HepG2 (cell line): Measurements from ENCODE around the gene MYADML2. TPM values are rescaled to one million over a fixed set of nuclear protein-coding genes. Genes with fewer than 3 reads are reported as not detected.

Experiments used
- CAMTA2 ChIP-seq: sonication (generic); formaldehyde crosslinking; IDR thresholded peaks from 2 replicates; pipeline ENCODE4 v1.4.0; 2020; ENCODE audit warnings: mild to moderate bottlenecking, missing genetic modification reagents, borderline replicate concordance
- FOXK1 ChIP-seq: sonication (generic); formaldehyde crosslinking; IDR thresholded peaks from 2 replicates; pipeline ENCODE4 v1.4.0; 2020; ENCODE audit warnings: low read depth, missing genetic modification reagents, borderline replicate concordance
- MBNL3 ChIP-seq: fragments of 250-450 bp; sonication (Bioruptor Pico); conservative IDR thresholded peaks from 2 replicates; pipeline ENCODE4 v1.8.0; 2022; ENCODE audit warnings: mild to moderate bottlenecking, inconsistent platforms
- MTA3 ChIP-seq: sonication (generic); formaldehyde crosslinking; IDR thresholded peaks from 2 replicates; pipeline ENCODE4 v1.4.0; 2020; ENCODE audit warnings: missing genetic modification reagents
- NCOA2 ChIP-seq: sonication (generic); formaldehyde crosslinking; IDR thresholded peaks from 2 replicates; pipeline ENCODE4 v1.8.0; 2022; ENCODE audit warnings: inconsistent platforms
- NFE2 ChIP-seq: sonication (generic); formaldehyde crosslinking; IDR thresholded peaks from 2 replicates; pipeline ENCODE4 v1.4.0; 2020; ENCODE audit warnings: missing genetic modification reagents
- SP2 ChIP-seq: sonication (generic); formaldehyde crosslinking; IDR thresholded peaks from 2 replicates; pipeline ENCODE4 v1.5.1; 2020; ENCODE audit warnings: mild to moderate bottlenecking, missing genetic modification reagents
- YEATS4 ChIP-seq: sonication (generic); formaldehyde crosslinking; IDR thresholded peaks from 2 replicates; pipeline ENCODE4 v1.4.0; 2020; ENCODE audit warnings: missing genetic modification reagents, borderline replicate concordance
- ZBTB21 ChIP-seq: sonication (generic); formaldehyde crosslinking; IDR thresholded peaks from 2 replicates; pipeline ENCODE4 v1.4.0; 2020; ENCODE audit warnings: missing genetic modification reagents
- ZFP36L2 ChIP-seq: sonication (generic); formaldehyde crosslinking; IDR thresholded peaks from 2 replicates; pipeline ENCODE4 v1.4.0; 2020; ENCODE audit warnings: missing genetic modification reagents
- ZNF136 ChIP-seq: sonication (generic); formaldehyde crosslinking; IDR thresholded peaks from 2 replicates; pipeline ENCODE4 v1.8.1; 2022; ENCODE audit warnings: low read depth, mild to moderate bottlenecking, moderate library complexity, missing genetic modification reagents
- ZNF496 ChIP-seq: sonication (generic); formaldehyde crosslinking; IDR thresholded peaks from 2 replicates; pipeline ENCODE4 v1.8.1; 2023; ENCODE audit warnings: mild to moderate bottlenecking, moderate library complexity, missing genetic modification reagents; ENCODE audit not compliant: insufficient replicate concordance
- polyA plus RNA-seq, 8 experiments: library from polyadenylated mRNA; depleted of rRNA in 3 of 8; stranded (reverse) in 7 of 8; unstranded in 1 of 8; fragments of >200 nt; fragmentation: Illumina TruSeq in 4 of 8; extraction: Trizol in 4 of 8; gene quantifications; 2 replicates each; pipeline versions ENCODE4 v1.2.1 to v1.2.3, GENCODE V29; 2011 to 2016; ENCODE audit warnings: low read depth in 4 of 8, missing spikeins in 1 of 8, mixed read lengths in 1 of 8; ENCODE audit not compliant: insufficient read depth in 1 of 8
- total RNA-seq, 5 experiments: library from RNA; depleted of rRNA; stranded (reverse); fragments of >200 nt; fragmentation: Illumina TruSeq; extraction: Trizol; gene quantifications; 2 replicates each; pipeline ENCODE4 v1.2.3, GENCODE V29; 2016; ENCODE audit warnings: low read depth in 1 of 5
- TF ChIP-seq, protein P1 (sequence below): sonication (generic); formaldehyde crosslinking; IDR thresholded peaks from 2 replicates; pipeline ENCODE4 v1.5.1; 2020; ENCODE audit warnings: mild to moderate bottlenecking, missing genetic modification reagents, borderline replicate concordance
- TF ChIP-seq, protein P2 (sequence below): sonication (generic); formaldehyde crosslinking; IDR thresholded peaks from 2 replicates; pipeline ENCODE4 v1.5.1; 2020; ENCODE audit warnings: missing genetic modification reagents, mild to moderate bottlenecking, borderline replicate concordance
- TF ChIP-seq, protein P3 (sequence below): sonication (generic); formaldehyde crosslinking; IDR thresholded peaks from 2 replicates; pipeline ENCODE4 v1.5.0; 2020; ENCODE audit warnings: missing genetic modification reagents
- TF ChIP-seq, protein P4 (sequence below): IDR thresholded peaks from 2 replicates; pipeline ENCODE4 v1.6.1; 2016; ENCODE audit warnings: mild to moderate bottlenecking
- TF ChIP-seq, protein P5 (sequence below): sonication (generic); formaldehyde crosslinking; IDR thresholded peaks from 2 replicates; pipeline ENCODE4 v1.5.0; 2020; ENCODE audit warnings: mild to moderate bottlenecking, missing genetic modification reagents, borderline replicate concordance

MYADML2 gene
- total and polyA plus RNA-seq, 2 of the 13 experiments (the other 11 are each of a cell fraction or from before 2014, with no cell fraction given): not detected

DNA sequence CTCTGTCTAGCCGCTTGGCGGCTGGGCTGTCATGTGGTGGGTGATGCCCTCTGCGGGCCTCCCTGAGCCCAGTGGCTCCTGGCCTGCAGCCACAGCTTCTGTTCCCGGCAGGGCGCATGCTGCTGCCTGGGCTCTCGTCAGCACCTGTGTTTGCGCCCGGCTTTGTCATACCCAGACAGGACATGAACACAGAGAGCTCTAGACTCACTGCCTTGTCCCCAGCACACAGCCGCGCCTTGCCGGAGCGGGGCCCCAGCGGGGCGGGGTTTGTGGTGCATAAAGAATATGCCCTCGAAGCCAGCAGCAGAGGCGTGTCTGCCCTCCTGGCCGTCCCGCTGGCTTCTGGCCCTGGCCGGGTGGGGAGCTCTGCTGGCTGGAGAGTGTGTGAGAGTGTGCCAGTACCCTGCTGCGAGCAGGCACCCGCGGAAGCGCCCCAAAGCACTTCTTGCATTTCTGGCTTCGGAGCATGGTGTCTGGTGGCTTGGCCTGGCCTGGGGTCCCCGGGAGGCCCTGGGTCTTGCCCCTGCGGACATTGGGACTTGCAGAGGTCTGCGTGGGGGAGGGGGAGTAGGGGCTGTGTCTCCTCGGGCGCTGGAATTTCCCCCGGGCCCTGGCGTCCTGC lies 44.8 kb upstream of the MYADML2 start (continued):
- TF ChIP-seq, protein P1, sequence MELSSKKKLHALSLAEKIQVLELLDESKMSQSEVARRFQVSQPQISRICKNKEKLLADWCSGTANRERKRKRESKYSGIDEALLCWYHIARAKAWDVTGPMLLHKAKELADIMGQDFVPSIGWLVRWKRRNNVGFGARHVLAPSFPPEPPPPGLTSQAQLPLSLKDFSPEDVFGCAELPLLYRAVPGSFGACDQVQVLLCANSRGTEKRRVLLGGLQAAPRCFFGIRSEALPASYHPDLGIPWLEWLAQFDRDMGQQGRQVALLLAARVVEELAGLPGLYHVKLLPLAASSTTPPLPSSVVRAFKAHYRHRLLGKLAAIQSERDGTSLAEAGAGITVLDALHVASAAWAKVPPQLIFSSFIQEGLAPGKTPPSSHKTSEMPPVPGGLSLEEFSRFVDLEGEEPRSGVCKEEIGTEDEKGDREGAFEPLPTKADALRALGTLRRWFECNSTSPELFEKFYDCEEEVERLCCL (CRISPR knock-in tag): no peak
- TF ChIP-seq NCOA2 (CRISPR knock-in tag) (peak; percentile 78), YEATS4 (peak; percentile 89), ZNF496 (CRISPR knock-in tag) (no peak), NFE2 (CRISPR knock-in tag) (no peak), MBNL3 (CRISPR knock-in tag) (no peak), SP2 (CRISPR knock-in tag) (no peak), ZFP36L2 (CRISPR knock-in tag) (peak; percentile 41), ZBTB21 (CRISPR knock-in tag) (peak; percentile 49; the same call in 1 of the 2 replicates), CAMTA2 (CRISPR knock-in tag) (no peak), MTA3 (CRISPR knock-in tag) (no peak), ZNF136 (CRISPR knock-in tag) (0 out of 2 replicates have a peak, but pooled peaks have one; percentile 75), FOXK1 (CRISPR knock-in tag) (peak; percentile 83)
- TF ChIP-seq, protein P2, sequence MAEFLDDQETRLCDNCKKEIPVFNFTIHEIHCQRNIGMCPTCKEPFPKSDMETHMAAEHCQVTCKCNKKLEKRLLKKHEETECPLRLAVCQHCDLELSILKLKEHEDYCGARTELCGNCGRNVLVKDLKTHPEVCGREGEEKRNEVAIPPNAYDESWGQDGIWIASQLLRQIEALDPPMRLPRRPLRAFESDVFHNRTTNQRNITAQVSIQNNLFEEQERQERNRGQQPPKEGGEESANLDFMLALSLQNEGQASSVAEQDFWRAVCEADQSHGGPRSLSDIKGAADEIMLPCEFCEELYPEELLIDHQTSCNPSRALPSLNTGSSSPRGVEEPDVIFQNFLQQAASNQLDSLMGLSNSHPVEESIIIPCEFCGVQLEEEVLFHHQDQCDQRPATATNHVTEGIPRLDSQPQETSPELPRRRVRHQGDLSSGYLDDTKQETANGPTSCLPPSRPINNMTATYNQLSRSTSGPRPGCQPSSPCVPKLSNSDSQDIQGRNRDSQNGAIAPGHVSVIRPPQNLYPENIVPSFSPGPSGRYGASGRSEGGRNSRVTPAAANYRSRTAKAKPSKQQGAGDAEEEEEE (CRISPR knock-in tag): no peak
- TF ChIP-seq, protein P3, sequence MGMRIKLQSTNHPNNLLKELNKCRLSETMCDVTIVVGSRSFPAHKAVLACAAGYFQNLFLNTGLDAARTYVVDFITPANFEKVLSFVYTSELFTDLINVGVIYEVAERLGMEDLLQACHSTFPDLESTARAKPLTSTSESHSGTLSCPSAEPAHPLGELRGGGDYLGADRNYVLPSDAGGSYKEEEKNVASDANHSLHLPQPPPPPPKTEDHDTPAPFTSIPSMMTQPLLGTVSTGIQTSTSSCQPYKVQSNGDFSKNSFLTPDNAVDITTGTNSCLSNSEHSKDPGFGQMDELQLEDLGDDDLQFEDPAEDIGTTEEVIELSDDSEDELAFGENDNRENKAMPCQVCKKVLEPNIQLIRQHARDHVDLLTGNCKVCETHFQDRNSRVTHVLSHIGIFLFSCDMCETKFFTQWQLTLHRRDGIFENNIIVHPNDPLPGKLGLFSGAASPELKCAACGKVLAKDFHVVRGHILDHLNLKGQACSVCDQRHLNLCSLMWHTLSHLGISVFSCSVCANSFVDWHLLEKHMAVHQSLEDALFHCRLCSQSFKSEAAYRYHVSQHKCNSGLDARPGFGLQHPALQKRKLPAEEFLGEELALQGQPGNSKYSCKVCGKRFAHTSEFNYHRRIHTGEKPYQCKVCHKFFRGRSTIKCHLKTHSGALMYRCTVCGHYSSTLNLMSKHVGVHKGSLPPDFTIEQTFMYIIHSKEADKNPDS (CRISPR knock-in tag): peak; percentile 90; the same call in 1 of the 2 replicates
- TF ChIP-seq, protein P4, sequence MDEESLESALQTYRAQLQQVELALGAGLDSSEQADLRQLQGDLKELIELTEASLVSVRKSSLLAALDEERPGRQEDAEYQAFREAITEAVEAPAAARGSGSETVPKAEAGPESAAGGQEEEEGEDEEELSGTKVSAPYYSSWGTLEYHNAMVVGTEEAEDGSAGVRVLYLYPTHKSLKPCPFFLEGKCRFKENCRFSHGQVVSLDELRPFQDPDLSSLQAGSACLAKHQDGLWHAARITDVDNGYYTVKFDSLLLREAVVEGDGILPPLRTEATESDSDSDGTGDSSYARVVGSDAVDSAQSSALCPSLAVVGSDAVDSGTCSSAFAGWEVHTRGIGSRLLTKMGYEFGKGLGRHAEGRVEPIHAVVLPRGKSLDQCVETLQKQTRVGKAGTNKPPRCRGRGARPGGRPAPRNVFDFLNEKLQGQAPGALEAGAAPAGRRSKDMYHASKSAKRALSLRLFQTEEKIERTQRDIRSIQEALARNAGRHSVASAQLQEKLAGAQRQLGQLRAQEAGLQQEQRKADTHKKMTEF (CRISPR knock-in tag): peak; percentile 97
- TF ChIP-seq, protein P5, sequence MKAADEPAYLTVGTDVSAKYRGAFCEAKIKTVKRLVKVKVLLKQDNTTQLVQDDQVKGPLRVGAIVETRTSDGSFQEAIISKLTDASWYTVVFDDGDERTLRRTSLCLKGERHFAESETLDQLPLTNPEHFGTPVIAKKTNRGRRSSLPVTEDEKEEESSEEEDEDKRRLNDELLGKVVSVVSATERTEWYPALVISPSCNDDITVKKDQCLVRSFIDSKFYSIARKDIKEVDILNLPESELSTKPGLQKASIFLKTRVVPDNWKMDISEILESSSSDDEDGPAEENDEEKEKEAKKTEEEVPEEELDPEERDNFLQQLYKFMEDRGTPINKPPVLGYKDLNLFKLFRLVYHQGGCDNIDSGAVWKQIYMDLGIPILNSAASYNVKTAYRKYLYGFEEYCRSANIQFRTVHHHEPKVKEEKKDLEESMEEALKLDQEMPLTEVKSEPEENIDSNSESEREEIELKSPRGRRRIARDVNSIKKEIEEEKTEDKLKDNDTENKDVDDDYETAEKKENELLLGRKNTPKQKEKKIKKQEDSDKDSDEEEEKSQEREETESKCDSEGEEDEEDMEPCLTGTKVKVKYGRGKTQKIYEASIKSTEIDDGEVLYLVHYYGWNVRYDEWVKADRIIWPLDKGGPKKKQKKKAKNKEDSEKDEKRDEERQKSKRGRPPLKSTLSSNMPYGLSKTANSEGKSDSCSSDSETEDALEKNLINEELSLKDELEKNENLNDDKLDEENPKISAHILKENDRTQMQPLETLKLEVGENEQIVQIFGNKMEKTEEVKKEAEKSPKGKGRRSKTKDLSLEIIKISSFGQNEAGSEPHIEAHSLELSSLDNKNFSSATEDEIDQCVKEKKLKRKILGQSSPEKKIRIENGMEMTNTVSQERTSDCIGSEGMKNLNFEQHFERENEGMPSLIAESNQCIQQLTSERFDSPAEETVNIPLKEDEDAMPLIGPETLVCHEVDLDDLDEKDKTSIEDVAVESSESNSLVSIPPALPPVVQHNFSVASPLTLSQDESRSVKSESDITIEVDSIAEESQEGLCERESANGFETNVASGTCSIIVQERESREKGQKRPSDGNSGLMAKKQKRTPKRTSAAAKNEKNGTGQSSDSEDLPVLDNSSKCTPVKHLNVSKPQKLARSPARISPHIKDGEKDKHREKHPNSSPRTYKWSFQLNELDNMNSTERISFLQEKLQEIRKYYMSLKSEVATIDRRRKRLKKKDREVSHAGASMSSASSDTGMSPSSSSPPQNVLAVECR (CRISPR knock-in tag): peak; percentile 87
